ENCODE data around the gene NDUFS6.

DNA sequence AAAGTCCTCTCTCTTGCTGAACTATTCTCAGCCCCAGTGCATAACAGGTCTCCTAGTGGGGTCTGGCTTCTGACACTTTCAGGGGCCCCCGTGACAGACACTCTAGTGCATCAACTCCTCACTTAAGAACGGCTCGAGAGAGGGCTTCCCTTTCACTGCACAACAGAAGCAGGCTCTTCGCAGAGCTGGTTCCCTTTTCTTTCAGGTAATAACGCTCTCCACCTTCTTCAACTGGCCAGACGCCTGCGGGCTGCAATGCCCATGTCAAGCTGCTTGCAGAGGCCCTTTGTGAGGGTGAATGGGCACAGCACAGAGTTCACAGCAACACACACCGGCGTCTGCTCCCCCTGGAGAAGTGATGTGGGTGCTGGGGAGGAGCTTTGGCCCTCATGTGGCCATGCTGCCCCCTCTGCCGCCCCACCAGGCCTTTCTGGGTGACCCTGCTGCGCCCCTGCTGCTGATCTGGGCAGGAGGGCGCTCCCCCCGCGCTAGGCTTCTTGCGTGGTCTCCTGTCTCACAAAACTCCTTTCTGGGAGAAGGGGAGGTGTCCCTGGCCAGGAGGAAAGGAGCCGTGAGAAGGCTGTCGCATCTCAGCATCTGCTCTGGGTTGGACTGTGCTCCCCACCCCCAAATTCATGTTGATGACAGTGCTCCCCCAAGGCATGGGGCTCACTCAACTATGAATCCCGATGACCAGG, 4.0 kb upstream of the NDUFS6 start:
- TF ChIP-seq, protein P1, sequence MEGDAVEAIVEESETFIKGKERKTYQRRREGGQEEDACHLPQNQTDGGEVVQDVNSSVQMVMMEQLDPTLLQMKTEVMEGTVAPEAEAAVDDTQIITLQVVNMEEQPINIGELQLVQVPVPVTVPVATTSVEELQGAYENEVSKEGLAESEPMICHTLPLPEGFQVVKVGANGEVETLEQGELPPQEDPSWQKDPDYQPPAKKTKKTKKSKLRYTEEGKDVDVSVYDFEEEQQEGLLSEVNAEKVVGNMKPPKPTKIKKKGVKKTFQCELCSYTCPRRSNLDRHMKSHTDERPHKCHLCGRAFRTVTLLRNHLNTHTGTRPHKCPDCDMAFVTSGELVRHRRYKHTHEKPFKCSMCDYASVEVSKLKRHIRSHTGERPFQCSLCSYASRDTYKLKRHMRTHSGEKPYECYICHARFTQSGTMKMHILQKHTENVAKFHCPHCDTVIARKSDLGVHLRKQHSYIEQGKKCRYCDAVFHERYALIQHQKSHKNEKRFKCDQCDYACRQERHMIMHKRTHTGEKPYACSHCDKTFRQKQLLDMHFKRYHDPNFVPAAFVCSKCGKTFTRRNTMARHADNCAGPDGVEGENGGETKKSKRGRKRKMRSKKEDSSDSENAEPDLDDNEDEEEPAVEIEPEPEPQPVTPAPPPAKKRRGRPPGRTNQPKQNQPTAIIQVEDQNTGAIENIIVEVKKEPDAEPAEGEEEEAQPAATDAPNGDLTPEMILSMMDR (IDR thresholded peaks at IDR 0.05) = no peak
- TF ChIP-seq RFX5 (IDR thresholded peaks at IDR 0.05) (no peak), TP53 (CRISPR knock-in tag; IDR thresholded peaks at IDR 0.05) (no peak), EHMT2 (IDR thresholded peaks at IDR 0.05; ENCODE audit: low read depth) (no peak), EP300 (IDR thresholded peaks at IDR 0.05) (no peak), CEBPB (IDR thresholded peaks at IDR 0.05) (no peak), SREBF2 (IDR thresholded peaks at IDR 0.05) (no peak), POLR2A (IDR thresholded peaks at IDR 0.05; ENCODE audit: low read length) (no peak)
- TF ChIP-seq, protein P2, sequence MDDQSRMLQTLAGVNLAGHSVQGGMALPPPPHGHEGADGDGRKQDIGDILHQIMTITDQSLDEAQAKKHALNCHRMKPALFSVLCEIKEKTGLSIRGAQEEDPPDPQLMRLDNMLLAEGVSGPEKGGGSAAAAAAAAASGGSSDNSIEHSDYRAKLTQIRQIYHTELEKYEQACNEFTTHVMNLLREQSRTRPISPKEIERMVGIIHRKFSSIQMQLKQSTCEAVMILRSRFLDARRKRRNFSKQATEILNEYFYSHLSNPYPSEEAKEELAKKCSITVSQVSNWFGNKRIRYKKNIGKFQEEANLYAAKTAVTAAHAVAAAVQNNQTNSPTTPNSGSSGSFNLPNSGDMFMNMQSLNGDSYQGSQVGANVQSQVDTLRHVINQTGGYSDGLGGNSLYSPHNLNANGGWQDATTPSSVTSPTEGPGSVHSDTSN (IDR thresholded peaks at IDR 0.05) = no peak
- TF ChIP-seq, protein P3, sequence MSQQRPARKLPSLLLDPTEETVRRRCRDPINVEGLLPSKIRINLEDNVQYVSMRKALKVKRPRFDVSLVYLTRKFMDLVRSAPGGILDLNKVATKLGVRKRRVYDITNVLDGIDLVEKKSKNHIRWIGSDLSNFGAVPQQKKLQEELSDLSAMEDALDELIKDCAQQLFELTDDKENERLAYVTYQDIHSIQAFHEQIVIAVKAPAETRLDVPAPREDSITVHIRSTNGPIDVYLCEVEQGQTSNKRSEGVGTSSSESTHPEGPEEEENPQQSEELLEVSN (IDR thresholded peaks at IDR 0.05; ENCODE audit: borderline replicate concordance, low read depth) = no peak
- TF ChIP-seq, protein P4, sequence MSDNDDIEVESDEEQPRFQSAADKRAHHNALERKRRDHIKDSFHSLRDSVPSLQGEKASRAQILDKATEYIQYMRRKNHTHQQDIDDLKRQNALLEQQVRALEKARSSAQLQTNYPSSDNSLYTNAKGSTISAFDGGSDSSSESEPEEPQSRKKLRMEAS (IDR thresholded peaks at IDR 0.05) = no peak
- TF ChIP-seq, protein P5, sequence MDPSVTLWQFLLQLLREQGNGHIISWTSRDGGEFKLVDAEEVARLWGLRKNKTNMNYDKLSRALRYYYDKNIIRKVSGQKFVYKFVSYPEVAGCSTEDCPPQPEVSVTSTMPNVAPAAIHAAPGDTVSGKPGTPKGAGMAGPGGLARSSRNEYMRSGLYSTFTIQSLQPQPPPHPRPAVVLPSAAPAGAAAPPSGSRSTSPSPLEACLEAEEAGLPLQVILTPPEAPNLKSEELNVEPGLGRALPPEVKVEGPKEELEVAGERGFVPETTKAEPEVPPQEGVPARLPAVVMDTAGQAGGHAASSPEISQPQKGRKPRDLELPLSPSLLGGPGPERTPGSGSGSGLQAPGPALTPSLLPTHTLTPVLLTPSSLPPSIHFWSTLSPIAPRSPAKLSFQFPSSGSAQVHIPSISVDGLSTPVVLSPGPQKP (IDR thresholded peaks at IDR 0.05; ENCODE audit: low read depth, low read length) = no peak

All from A549 (cell line).